HG03103 (cell line): ENCODE measurements around the gene PTPN22.

Experiments
- ATAC-seq: cut with Tn5 transposase; IDR thresholded peaks from one replicate; pipeline ENCODE4 v1.9.1; 2021; ENCODE audit warnings: low read depth; ENCODE audit not compliant: unreplicated experiment

Gene PTPN22

GRCh38 chr1:113887402-113888175 lies 16.1 kb upstream of the PTPN22 start, which contains the start of gene BCL2L15:
Gene BCL2L15, minus strand, starts transcription at chr1:113887581. Its CDS starts 206 bp downstream, at chr1:113887375.
- ATAC-seq = no peak

- ATAC-seq = no peak
Measured at GRCh38 chr1:113886417-113887401, 15.2 kb upstream of the PTPN22 start.

GRCh38 chr1:113881661-113882060 lies 10.1 kb upstream of the PTPN22 start:
- no peak for ATAC-seq

- ATAC-seq = no peak
Measured at GRCh38 chr1:113879739-113880038, 8.2 kb upstream of the PTPN22 start.

GRCh38 chr1:113876176-113876575 lies 4.7 kb upstream of the PTPN22 start:
- no peak for ATAC-seq

- ATAC-seq = no peak
Measured at GRCh38 chr1:113875714-113876113, 4.2 kb upstream of the PTPN22 start.

GRCh38 chr1:113874012-113874879 lies 2.7 kb upstream of the PTPN22 start:
- ATAC-seq = no peak

- no peak for ATAC-seq
Measured at GRCh38 chr1:113872219-113872935, 865 bp upstream of the PTPN22 start.

GRCh38 chr1:113870778-113871177 lies 734 bp downstream of the PTPN22 start:
- ATAC-seq = no peak

- ATAC-seq = no peak
Measured at GRCh38 chr1:113868387-113869083, 3.0 kb downstream of the PTPN22 start.

- ATAC-seq = no peak
Measured at GRCh38 chr1:113861641-113862040, 9.9 kb downstream of the PTPN22 start.

- no peak for ATAC-seq
Measured at GRCh38 chr1:113860891-113861290, 10.6 kb downstream of the PTPN22 start.

- peak; percentile 89 for ATAC-seq
Measured at GRCh38 chr1:113859478-113860175, 11.9 kb downstream of the PTPN22 start.

GRCh38 chr1:113858982-113859381 lies 12.5 kb downstream of the PTPN22 start:
- no peak for ATAC-seq

GRCh38 chr1:113858418-113858817 lies 13.1 kb downstream of the PTPN22 start:
- ATAC-seq = no peak

GRCh38 chr1:113857776-113858175 lies 13.7 kb downstream of the PTPN22 start:
- no peak for ATAC-seq

- ATAC-seq = no peak
Measured at GRCh38 chr1:113856401-113856790, 15.1 kb downstream of the PTPN22 start.

- ATAC-seq = no peak
Measured at GRCh38 chr1:113855630-113856400, 15.7 kb downstream of the PTPN22 start.
